ENCODE measurements around the gene NAALADL1.

- no peak for TF ChIP-seq POLR2AphosphoS5 (IDR thresholded peaks at IDR 0.05; ENCODE audit: low read depth, low read length)
- TF ChIP-seq POLR2A (IDR thresholded peaks at IDR 0.05; ENCODE audit: low read depth, low read length): no peak
Observed at GRCh38 chr11:65034423-65034822, 23.9 kb downstream of the NAALADL1 start.
